IMR-90 (cell line): ENCODE measurements around the gene DGKH. TPM values are rescaled to one million over a fixed set of nuclear protein-coding genes. Genes with fewer than 3 reads are reported as not detected.

ENCODE experiments used
- ATAC-seq: fragments of 200-7000 bp; cut with Tn5 transposase; 2 replicates; pipeline ENCODE4 v1.9.1; 2020; ENCODE audit warnings: low read depth, mild to moderate bottlenecking, moderate library complexity
- BruUV-seq: library from RNA; stranded (reverse); fragments of 400-500 nt; replicated peaks from 2 replicates; lab custom pipeline; 2021; lab: Mats Ljungman, UMichigan
- CTCF ChIA-PET: fragments of 300-600 bp; formaldehyde crosslinking; extraction: SDS; loops from one replicate; lab custom pipeline; 2021; ENCODE audit warnings: antibody characterized with exemption; lab: Yijun Ruan, JAX
- POLR2A ChIA-PET: fragments of 300-600 bp; sonication (Branson Sonifier 250); formaldehyde crosslinking; loops from one replicate; lab custom pipeline; 2022; ENCODE audit warnings: antibody characterized with exemption; ENCODE audit not compliant: unreplicated experiment; lab: Charles Lee
- DNase-seq: peaks from one replicate; pipeline ENCODE4 v3.0.0; 2013
- H2AFZ ChIP-seq: replicated peaks from 2 replicates; pipeline ENCODE3; 2013; ENCODE audit warnings: low read length, mild to moderate bottlenecking; ENCODE audit not compliant: poor library complexity
- H2AK5ac ChIP-seq: 2 replicates; pipeline ENCODE4 v1.6.1; 2013; ENCODE audit warnings: low read depth, low read length, inconsistent platforms
- H2AK9ac ChIP-seq: replicated peaks from 2 replicates; pipeline ENCODE3; 2013; ENCODE audit warnings: mild to moderate bottlenecking, low read depth, low read length, moderate library complexity; ENCODE audit not compliant: poor library complexity
- H2BK120ac ChIP-seq: 2 replicates; pipeline ENCODE4 v1.6.1; 2013; ENCODE audit warnings: low read depth, low read length, inconsistent platforms
- H2BK15ac ChIP-seq: 3 replicates; pipeline ENCODE4 v1.6.1; 2013; ENCODE audit warnings: low read depth, low read length, inconsistent platforms
- H2BK20ac ChIP-seq: 2 replicates; pipeline ENCODE4 v1.6.1; 2013; ENCODE audit warnings: low read depth, mild to moderate bottlenecking, inconsistent platforms, low read length, moderate library complexity
- H2BK5ac ChIP-seq: 2 replicates; pipeline ENCODE4 v1.6.1; 2013; ENCODE audit warnings: mild to moderate bottlenecking, low read depth, low read length, inconsistent platforms; ENCODE audit not compliant: poor library complexity, severe bottlenecking
- H3K14ac ChIP-seq: replicated peaks from 2 replicates; pipeline ENCODE4 v1.6.1; 2013; ENCODE audit warnings: low read depth, low read length, inconsistent platforms
- H3K18ac ChIP-seq: 2 replicates; pipeline ENCODE4 v1.6.1; 2013; ENCODE audit warnings: low read depth, low read length, control low read depth
- H3K23ac ChIP-seq: 2 replicates; pipeline ENCODE4 v1.6.1; 2013; ENCODE audit warnings: low read depth, low read length, inconsistent platforms
- H3K27ac ChIP-seq: 2 replicates; pipeline ENCODE4 v1.5.1; 2013; ENCODE audit warnings: mild to moderate bottlenecking, control low read depth, low read length; ENCODE audit not compliant: insufficient read depth
- H3K27me3 ChIP-seq: 2 replicates; pipeline ENCODE4 v1.6.1; 2013; ENCODE audit warnings: low read length; ENCODE audit not compliant: control insufficient read depth, insufficient read depth
- H3K36me3 ChIP-seq: 2 replicates; pipeline ENCODE4 v1.6.1; 2013; ENCODE audit warnings: low read length, mixed read lengths; ENCODE audit not compliant: control insufficient read depth, insufficient read depth
- H3K4ac ChIP-seq: 2 replicates; pipeline ENCODE4 v1.6.1; 2013; ENCODE audit warnings: low read depth, low read length, inconsistent platforms
- H3K4me1 ChIP-seq: 2 replicates; pipeline ENCODE4 v1.6.1; 2013; ENCODE audit warnings: low read length, mixed read lengths; ENCODE audit not compliant: control insufficient read depth, insufficient read depth
- H3K4me2 ChIP-seq: 2 replicates; pipeline ENCODE4 v1.6.1; 2013; ENCODE audit warnings: low read depth, mild to moderate bottlenecking, control low read depth, low read length, moderate library complexity
- H3K4me3 ChIP-seq: 2 replicates; pipeline ENCODE4 v1.5.1; 2013; ENCODE audit warnings: low read depth, mild to moderate bottlenecking, control low read depth, low read length, moderate library complexity; ENCODE audit not compliant: insufficient read depth
- H3K56ac ChIP-seq: 2 replicates; pipeline ENCODE4 v1.6.1; 2013; ENCODE audit warnings: low read length, inconsistent platforms; ENCODE audit not compliant: insufficient read depth; ENCODE audit errors: extremely low read depth
- H3K79me1 ChIP-seq, 2 experiments: 2 replicates each; pipeline ENCODE4 v1.6.1; 2013; ENCODE audit warnings: low read length in 2 of 2, inconsistent platforms in 1 of 2, low read depth in 1 of 2
- H3K9ac ChIP-seq: 2 replicates; pipeline ENCODE4 v1.6.1; 2013; ENCODE audit warnings: low read depth, low read length, control low read depth
- H3K9me1 ChIP-seq: 2 replicates; pipeline ENCODE4 v1.6.1; 2013; ENCODE audit warnings: low read length, inconsistent platforms; ENCODE audit not compliant: insufficient read depth
- H3K9me3 ChIP-seq: 2 replicates; pipeline ENCODE4 v1.6.1; 2013; ENCODE audit warnings: low read length; ENCODE audit not compliant: control insufficient read depth, insufficient read depth
- H4K20me1 ChIP-seq: 2 replicates; pipeline ENCODE4 v1.6.1; 2013; ENCODE audit warnings: low read length, inconsistent platforms; ENCODE audit not compliant: insufficient read depth
- H4K5ac ChIP-seq: 2 replicates; pipeline ENCODE4 v1.6.1; 2013; ENCODE audit warnings: mild to moderate bottlenecking, low read depth, low read length, control low read depth
- H4K8ac ChIP-seq, 2 experiments: 2 replicates each; pipeline ENCODE4 v1.6.1; 2013; ENCODE audit warnings: low read depth in 2 of 2, low read length in 2 of 2, control low read depth in 1 of 2, inconsistent platforms in 1 of 2
- H4K91ac ChIP-seq: 2 replicates; pipeline ENCODE4 v1.6.1; 2013; ENCODE audit warnings: low read depth, low read length, inconsistent platforms; ENCODE audit not compliant: insufficient read depth
- CEBPB ChIP-seq: IDR thresholded peaks from 2 replicates; pipeline ENCODE4 v1.6.1; 2012; ENCODE audit warnings: low read depth, low read length, improper control_type of control experiment
- CHD1 ChIP-seq: IDR thresholded peaks from 2 replicates; pipeline ENCODE4 v1.6.1; 2012; ENCODE audit warnings: low read depth, low read length, improper control_type of control experiment
- MAFK ChIP-seq: IDR thresholded peaks from 2 replicates; pipeline ENCODE4 v1.6.1; 2012; ENCODE audit warnings: low read depth, low read length, improper control_type of control experiment
- MXI1 ChIP-seq: IDR thresholded peaks from 2 replicates; pipeline ENCODE4 v1.6.1; 2012; ENCODE audit warnings: low read depth, mild to moderate bottlenecking, low read length, moderate library complexity, borderline replicate concordance
- NFE2L2 ChIP-seq: fragments of 150-350 bp; IDR thresholded peaks from 2 replicates; pipeline ENCODE4 v1.6.1; 2016; ENCODE audit warnings: low read depth, mild to moderate bottlenecking, low read length
- RAD21 ChIP-seq: IDR thresholded peaks from 2 replicates; pipeline ENCODE4 v1.6.1; 2012; ENCODE audit warnings: low read length, improper control_type of control experiment
- SMC3 ChIP-seq: fragments of 150-350 bp; IDR thresholded peaks from 2 replicates; pipeline ENCODE4 v1.6.1; 2016; ENCODE audit warnings: low read depth, mild to moderate bottlenecking, antibody characterized with exemption, low read length, moderate library complexity
- WGBS, 2 experiments: methylation state at CpG; one replicate each; pipeline versions ENCODE4 v1.1.5 to v1.1.7; 2013; ENCODE audit warnings: missing lambda C conversion rate in 2 of 2; ENCODE audit not compliant: insufficient read length in 1 of 2; ENCODE audit errors: extremely low coverage in 2 of 2; 5-methylcytosine and 5-hydroxymethylcytosine counted together
- dilution Hi-C: fragments of 300-500 bp; cut with HindIII; formaldehyde crosslinking; loops from one replicate; pipeline ENCODE4 v1.14.3; 2018; ENCODE audit warnings: low sequenced_read_pairs; ENCODE audit not compliant: unreplicated experiment
- in situ Hi-C: fragments of 300-500 bp; cut with MboI; formaldehyde crosslinking; loops from 3 replicates; pipeline ENCODE4 v1.14.3; 2019; ENCODE audit warnings: low sequenced_read_pairs, inconsistent platforms, mixed read lengths
- intact Hi-C: fragments of 100-400 bp; cut with micrococcal nuclease; formaldehyde crosslinking; loops from 2 replicates; pipeline ENCODE4 v1.10.0; 2022
- polyA plus RNA-seq, 3 experiments: library from polyadenylated mRNA; depleted of rRNA; stranded (reverse); fragments of >200 nt; gene quantifications; 2 replicates each; pipeline ENCODE4 v1.2.3, GENCODE V29; 2012; ENCODE audit warnings: low replicate concordance in 1 of 3
- total RNA-seq: library from RNA; depleted of rRNA; stranded (reverse); fragments of >200 nt; gene quantifications from 2 replicates; pipeline ENCODE4 v1.2.3, GENCODE V29; 2012
- TF ChIP-seq, protein P1 (sequence below): fragments of 150-350 bp; IDR thresholded peaks from 2 replicates; pipeline ENCODE4 v1.6.1; 2016; ENCODE audit warnings: low read depth, mild to moderate bottlenecking, low read length, moderate library complexity, borderline replicate concordance
- TF ChIP-seq, protein P2 (sequence below): fragments of 150-350 bp; IDR thresholded peaks from 2 replicates; pipeline ENCODE4 v1.6.1; 2017; ENCODE audit warnings: mild to moderate bottlenecking, antibody characterized with exemption, low read length, low read depth
- TF ChIP-seq, protein P3 (sequence below): conservative IDR thresholded peaks from 2 replicates; pipeline ENCODE4 v1.5.1; 2012; ENCODE audit warnings: mild to moderate bottlenecking, low read depth, low read length, improper control_type of control experiment

DGKH gene
- total and polyA plus RNA-seq, 2 of the 4 experiments (the other 2 are of a cell fraction) = 2.0 to 13.4 TPM

DNA sequence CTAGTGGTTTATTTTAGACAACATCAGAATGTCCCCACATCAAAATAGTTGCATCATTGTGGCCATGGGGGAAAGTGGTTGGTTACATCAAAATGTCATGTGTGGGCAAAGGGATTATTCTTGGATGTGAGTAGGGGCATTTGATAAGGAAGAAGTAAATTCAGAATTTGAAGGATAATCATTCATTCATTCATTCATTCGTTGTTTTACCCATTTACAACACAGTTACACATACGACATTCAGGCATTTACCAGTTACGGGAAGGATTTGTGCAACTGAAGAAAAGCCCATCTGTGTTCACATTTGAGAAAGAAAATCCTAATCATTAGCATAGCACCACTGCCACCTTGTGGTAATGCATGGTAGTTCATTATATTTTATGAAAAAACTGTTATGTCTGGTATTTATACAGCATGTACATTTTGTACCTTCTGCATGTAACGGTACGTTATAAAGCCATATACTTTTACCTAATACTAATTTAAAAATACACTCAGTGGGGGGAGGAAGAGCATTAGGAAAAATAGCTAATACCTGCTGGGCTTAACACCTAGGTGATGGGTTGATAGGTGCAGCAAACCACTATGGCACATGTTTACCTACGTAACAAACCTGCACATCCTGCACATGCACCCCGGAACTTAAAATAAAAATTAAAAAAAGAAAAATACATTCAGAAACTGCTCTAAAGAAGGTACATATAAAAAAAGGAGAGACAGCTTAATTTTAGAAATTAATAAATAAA lies 62.1 kb downstream of the DGKH start:
- intact Hi-C loops = loop anchor here (1.0 to 5.0 kb wide), 4 partner anchors 70 to 700 kb away; partner anchors contain the start of gene RGCC
- peak; percentile 67 for ATAC-seq
- no peak overlapping the region for H3K9ac ChIP-seq

More for the DNA sequence above, 62.1 kb downstream of the DGKH start:
- Histone ChIP-seq H3K36me3 (no peaks in the 10 kb centered on the region), H3K27ac (no peak overlapping the region), H2BK15ac (no peak overlapping the region), H3K79me1 (peaks cover 13 to 39% of the 10 kb centered on the region in 2 experiments), H3K27me3 (no peaks in the 10 kb centered on the region), H3K9me3 (no peaks in the 10 kb centered on the region), H2BK20ac (no peak overlapping the region), H3K23ac (no peak overlapping the region), H4K20me1 (peaks cover 6% of the 10 kb centered on the region; the same call in 1 of the 2 replicates), H3K4me2 (peak overlapping the region; percentile 42; the same call in 1 of the 2 replicates), H2BK5ac (no peak overlapping the region), H2AK9ac (no peak overlapping the region), H3K14ac (no peak overlapping the region), H3K18ac (no peak overlapping the region), H2AK5ac (no peak overlapping the region), H3K4me1 (peaks cover 3% of the 10 kb centered on the region; the same call in 1 of the 2 replicates), H4K91ac (no peak overlapping the region), H4K8ac (no peak overlapping the region), H3K56ac (no peak overlapping the region), H3K4me3 (no peak overlapping the region), H2BK120ac (no peak overlapping the region), H3K9me1 (peaks cover 3% of the 10 kb centered on the region; the same call in 1 of the 2 replicates), H3K4ac (no peak overlapping the region), H4K5ac (no peak overlapping the region), H2AFZ (no peak overlapping the region)
- in situ Hi-C loops = loop anchor here (5.0 to 10.0 kb wide), 2 partner anchors 443 to 726 kb away; no protein-coding TSS in a partner anchor
- ChIA-PET POLR2A (no interaction called here), CTCF (interaction anchor here (0.8 to 3.2 kb wide), 4 partner anchors 442 to 458 kb away, joined by 3 to 12 read pairs (median 5); no protein-coding TSS in a partner anchor)
- BruUV-seq = no TSS peak
- TF ChIP-seq RAD21 (peak; percentile 88), CHD1 (no peak), MAFK (no peak), NFE2L2 (no peak), MXI1 (no peak), CEBPB (0 out of 2 replicates have a peak, but pooled peaks have one; percentile 8), SMC3 (peak; percentile 83)
- TF ChIP-seq, protein P1, sequence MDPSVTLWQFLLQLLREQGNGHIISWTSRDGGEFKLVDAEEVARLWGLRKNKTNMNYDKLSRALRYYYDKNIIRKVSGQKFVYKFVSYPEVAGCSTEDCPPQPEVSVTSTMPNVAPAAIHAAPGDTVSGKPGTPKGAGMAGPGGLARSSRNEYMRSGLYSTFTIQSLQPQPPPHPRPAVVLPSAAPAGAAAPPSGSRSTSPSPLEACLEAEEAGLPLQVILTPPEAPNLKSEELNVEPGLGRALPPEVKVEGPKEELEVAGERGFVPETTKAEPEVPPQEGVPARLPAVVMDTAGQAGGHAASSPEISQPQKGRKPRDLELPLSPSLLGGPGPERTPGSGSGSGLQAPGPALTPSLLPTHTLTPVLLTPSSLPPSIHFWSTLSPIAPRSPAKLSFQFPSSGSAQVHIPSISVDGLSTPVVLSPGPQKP = no peak
- TF ChIP-seq, protein P2, sequence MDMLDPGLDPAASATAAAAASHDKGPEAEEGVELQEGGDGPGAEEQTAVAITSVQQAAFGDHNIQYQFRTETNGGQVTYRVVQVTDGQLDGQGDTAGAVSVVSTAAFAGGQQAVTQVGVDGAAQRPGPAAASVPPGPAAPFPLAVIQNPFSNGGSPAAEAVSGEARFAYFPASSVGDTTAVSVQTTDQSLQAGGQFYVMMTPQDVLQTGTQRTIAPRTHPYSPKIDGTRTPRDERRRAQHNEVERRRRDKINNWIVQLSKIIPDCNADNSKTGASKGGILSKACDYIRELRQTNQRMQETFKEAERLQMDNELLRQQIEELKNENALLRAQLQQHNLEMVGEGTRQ = no peak
- TF ChIP-seq, protein P3, sequence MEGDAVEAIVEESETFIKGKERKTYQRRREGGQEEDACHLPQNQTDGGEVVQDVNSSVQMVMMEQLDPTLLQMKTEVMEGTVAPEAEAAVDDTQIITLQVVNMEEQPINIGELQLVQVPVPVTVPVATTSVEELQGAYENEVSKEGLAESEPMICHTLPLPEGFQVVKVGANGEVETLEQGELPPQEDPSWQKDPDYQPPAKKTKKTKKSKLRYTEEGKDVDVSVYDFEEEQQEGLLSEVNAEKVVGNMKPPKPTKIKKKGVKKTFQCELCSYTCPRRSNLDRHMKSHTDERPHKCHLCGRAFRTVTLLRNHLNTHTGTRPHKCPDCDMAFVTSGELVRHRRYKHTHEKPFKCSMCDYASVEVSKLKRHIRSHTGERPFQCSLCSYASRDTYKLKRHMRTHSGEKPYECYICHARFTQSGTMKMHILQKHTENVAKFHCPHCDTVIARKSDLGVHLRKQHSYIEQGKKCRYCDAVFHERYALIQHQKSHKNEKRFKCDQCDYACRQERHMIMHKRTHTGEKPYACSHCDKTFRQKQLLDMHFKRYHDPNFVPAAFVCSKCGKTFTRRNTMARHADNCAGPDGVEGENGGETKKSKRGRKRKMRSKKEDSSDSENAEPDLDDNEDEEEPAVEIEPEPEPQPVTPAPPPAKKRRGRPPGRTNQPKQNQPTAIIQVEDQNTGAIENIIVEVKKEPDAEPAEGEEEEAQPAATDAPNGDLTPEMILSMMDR = peak; percentile 84
- WGBS, 2 experiments = no CpG with 5 or more reads among the region's 7 CpGs
- dilution Hi-C loops = no loop called here
- peak; percentile 82 for DNase-seq
